Adrenal gland (tissue), 12 donors: Measurements from ENCODE around the gene TNNI3K. TPM values are rescaled to one million over a fixed set of nuclear protein-coding genes. Genes with fewer than 3 reads are reported as not detected.

Experiments
- DNase-seq, 7 donors: peaks; one replicate each; pipeline ENCODE4 v3.0.0-alpha.2; 2019 to 2020
- H3K27ac ChIP-seq, 5 donors: fragments of 200-600 bp; sonication (generic) in 4 of 5; 1 replicate in 3 of 5; 2 replicates in 2 of 5; pipeline versions ENCODE4 v1.5.1 to v1.8.0; 2016 to 2020; ENCODE audit warnings: mild to moderate bottlenecking in 1 of 5
- H3K27me3 ChIP-seq: fragments of 200-600 bp; 2 replicates; pipeline ENCODE4 v1.8.0; 2021
- H3K36me3 ChIP-seq, 2 donors: fragments of 200-600 bp; replicated peaks in 1 of 2; 1 replicate in 1 of 2; 2 replicates in 1 of 2; pipeline versions ENCODE4 v1.5.1 to v1.8.0; 2018 to 2022
- H3K4me1 ChIP-seq, 2 donors: fragments of 200-600 bp; replicated peaks in 1 of 2; 1 replicate in 1 of 2; 2 replicates in 1 of 2; pipeline versions ENCODE4 v1.5.1 to v1.8.0; 2018 to 2021
- H3K4me3 ChIP-seq, 4 donors: fragments of 200-600 bp; sonication (generic) in 3 of 4; one replicate each; pipeline ENCODE4 v1.5.1; 2016 to 2018
- H3K9me3 ChIP-seq, 3 donors: fragments of 200-600 bp; sonication (generic) in 1 of 3; replicated peaks in 1 of 3; 1 replicate in 2 of 3; 2 replicates in 1 of 3; pipeline versions ENCODE4 v1.5.1 to v1.8.0; 2016 to 2021
- POLR2A ChIP-seq, 2 donors: fragments of 450-650 bp; IDR thresholded peaks; one replicate each; pipeline ENCODE4 v1.6.1; 2017; ENCODE audit warnings: antibody characterized with exemption in 2 of 2, mild to moderate bottlenecking in 2 of 2, moderate library complexity in 1 of 2
- WGBS, 4 donors: extraction: QIAGEN DNeasy Blood & Tissue Kit in 2 of 4; methylation state at CpG; one replicate each; pipeline versions ENCODE4 v1.1.5 to v1.1.7; 2013 to 2017; 5-methylcytosine and 5-hydroxymethylcytosine counted together
- intact Hi-C, 2 donors: fragments of 100-400 bp; cut with DNase I; formaldehyde crosslinking; loops; one replicate each; pipeline versions ENCODE4 v1.14.1 to v1.15.0; 2022 to 2023
- polyA plus RNA-seq, 3 donors: library from polyadenylated mRNA; stranded (reverse); fragments of 200-250 nt in 2 of 3; fragments of 350-450 nt in 1 of 3; fragmentation: Illumina TruSeq in 1 of 3; extraction: RNeasy Lipid Tissue Mini Kit (QIAGEN cat#74804) in 1 of 3; gene quantifications; one replicate each; pipeline ENCODE4 v1.2.3, GENCODE V29; 2013 to 2014
- total RNA-seq, 9 donors: library from RNA; depleted of rRNA in 4 of 9; stranded (reverse); fragments of >200 nt in 4 of 9; fragments of 120-200 nt in 1 of 9; fragmentation: NEBNext Ultra II Directional in 1 of 9; extraction: Animal tissue kit (Norgen Biotek cat#: 25700) in 1 of 9; gene quantifications; one replicate each; pipeline versions ENCODE4 v1.1.0 to v1.2.4, GENCODE V29; 2013 to 2023
- TF ChIP-seq, protein P1 (sequence below), 6 experiments: fragments of 450-650 bp in 4 of 6; fragments of 200-600 bp in 2 of 6; sonication (generic) in 1 of 6; IDR thresholded peaks; 1 replicate in 5 of 6; 2 replicates in 1 of 6; pipeline versions ENCODE4 v1.5.1 to v1.8.0; 2016 to 2021; ENCODE audit warnings: antibody characterized with exemption in 6 of 6, mild to moderate bottlenecking in 2 of 6, moderate library complexity in 1 of 6
- donor health status: healthy with polysubstance abuse.
- donor health status: Bipolar disorder and iron deficiency.
- donor health status: DM: yes; HTN: yes; CAD: no.
- donor health status: DM: no; HTN: no; CAD: no.
- donor health status: DM: no; HTN: no; CAD: no.
- donor health status: DM: yes; HTN: yes; CAD: no.

The TNNI3K gene
- total and polyA plus RNA-seq, 12 donors: 0.88 to 7.9 (median 2.1) TPM

- TF ChIP-seq, protein P1, sequence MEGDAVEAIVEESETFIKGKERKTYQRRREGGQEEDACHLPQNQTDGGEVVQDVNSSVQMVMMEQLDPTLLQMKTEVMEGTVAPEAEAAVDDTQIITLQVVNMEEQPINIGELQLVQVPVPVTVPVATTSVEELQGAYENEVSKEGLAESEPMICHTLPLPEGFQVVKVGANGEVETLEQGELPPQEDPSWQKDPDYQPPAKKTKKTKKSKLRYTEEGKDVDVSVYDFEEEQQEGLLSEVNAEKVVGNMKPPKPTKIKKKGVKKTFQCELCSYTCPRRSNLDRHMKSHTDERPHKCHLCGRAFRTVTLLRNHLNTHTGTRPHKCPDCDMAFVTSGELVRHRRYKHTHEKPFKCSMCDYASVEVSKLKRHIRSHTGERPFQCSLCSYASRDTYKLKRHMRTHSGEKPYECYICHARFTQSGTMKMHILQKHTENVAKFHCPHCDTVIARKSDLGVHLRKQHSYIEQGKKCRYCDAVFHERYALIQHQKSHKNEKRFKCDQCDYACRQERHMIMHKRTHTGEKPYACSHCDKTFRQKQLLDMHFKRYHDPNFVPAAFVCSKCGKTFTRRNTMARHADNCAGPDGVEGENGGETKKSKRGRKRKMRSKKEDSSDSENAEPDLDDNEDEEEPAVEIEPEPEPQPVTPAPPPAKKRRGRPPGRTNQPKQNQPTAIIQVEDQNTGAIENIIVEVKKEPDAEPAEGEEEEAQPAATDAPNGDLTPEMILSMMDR (IDR thresholded peaks at IDR 0.05): no peak
- no peak for TF ChIP-seq POLR2A (IDR thresholded peaks at IDR 0.05)
- WGBS, 4 donors: 48 to 51% (median 50%) methylated on average over 8 of the region's 8 CpGs
- H3K4me3 ChIP-seq: no peak overlapping the region
These were observed 278.5 kb downstream of the TNNI3K start for GRCh38 chr1:74513411-74514300.

GRCh38 chr1:74517599-74518051 is 282.4 kb downstream of the TNNI3K start:
- no peaks in the 10 kb centered on the region for H3K9me3 ChIP-seq
- intact Hi-C loops: no loop called here
- WGBS, 4 donors: 80 to 86% (median 83%) methylated on average over 6 of the region's 6 CpGs
- no peak overlapping the region for H3K4me3 ChIP-seq
- TF ChIP-seq, protein P1 (IDR thresholded peaks at IDR 0.05): no peak
- no peak for TF ChIP-seq POLR2A (IDR thresholded peaks at IDR 0.05)
- no peaks in the 10 kb centered on the region for H3K36me3 ChIP-seq
- H3K4me1 ChIP-seq: no peaks in the 10 kb centered on the region
- H3K27ac ChIP-seq: no peak overlapping the region
- DNase-seq: no peak
- no peaks in the 10 kb centered on the region for H3K27me3 ChIP-seq

More at GRCh38 chr1:74513411-74514300, 278.5 kb downstream of the TNNI3K start:
- intact Hi-C loops: no loop called here
- Histone ChIP-seq H3K27ac (no peak overlapping the region), H3K9me3 (no peaks in the 10 kb centered on the region), H3K4me1 (no peaks in the 10 kb centered on the region), H3K27me3 (no peaks in the 10 kb centered on the region), H3K36me3 (no peaks in the 10 kb centered on the region)
- DNase-seq: no peak

DNA sequence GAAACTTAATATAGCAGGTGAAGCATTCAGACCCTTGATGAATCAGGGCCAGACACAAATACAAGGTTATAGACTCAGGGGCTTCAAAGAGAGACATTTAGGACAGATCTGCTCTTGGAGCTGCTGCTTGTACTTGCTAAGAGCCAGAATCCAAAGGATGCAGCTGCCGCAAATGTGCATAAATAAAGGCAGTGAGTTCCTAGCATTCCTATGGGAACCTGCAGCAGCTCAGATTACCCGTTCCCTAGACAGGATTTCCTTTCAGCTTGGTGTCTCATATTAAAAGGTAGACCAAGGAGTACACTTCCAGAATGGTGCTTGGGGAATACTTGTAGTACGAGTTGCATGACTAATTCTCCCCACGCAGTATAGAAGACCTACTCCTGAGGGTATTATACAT is 287.0 kb downstream of the TNNI3K start:
- Histone ChIP-seq H3K9me3 (no peaks in the 10 kb centered on the region), H3K27ac (no peak overlapping the region), H3K4me1 (peaks cover 0 to 6% of the 10 kb centered on the region in 2 donors), H3K27me3 (no peaks in the 10 kb centered on the region), H3K36me3 (no peaks in the 10 kb centered on the region), H3K4me3 (no peak overlapping the region)
- intact Hi-C loops: no loop called here
- TF ChIP-seq, protein P1 (IDR thresholded peaks at IDR 0.05): no peak
- TF ChIP-seq POLR2A (IDR thresholded peaks at IDR 0.05): no peak
- no peak for DNase-seq
- WGBS, 4 donors: 42 to 54% (median 47%) methylated on average over 4 of the region's 4 CpGs

DNA sequence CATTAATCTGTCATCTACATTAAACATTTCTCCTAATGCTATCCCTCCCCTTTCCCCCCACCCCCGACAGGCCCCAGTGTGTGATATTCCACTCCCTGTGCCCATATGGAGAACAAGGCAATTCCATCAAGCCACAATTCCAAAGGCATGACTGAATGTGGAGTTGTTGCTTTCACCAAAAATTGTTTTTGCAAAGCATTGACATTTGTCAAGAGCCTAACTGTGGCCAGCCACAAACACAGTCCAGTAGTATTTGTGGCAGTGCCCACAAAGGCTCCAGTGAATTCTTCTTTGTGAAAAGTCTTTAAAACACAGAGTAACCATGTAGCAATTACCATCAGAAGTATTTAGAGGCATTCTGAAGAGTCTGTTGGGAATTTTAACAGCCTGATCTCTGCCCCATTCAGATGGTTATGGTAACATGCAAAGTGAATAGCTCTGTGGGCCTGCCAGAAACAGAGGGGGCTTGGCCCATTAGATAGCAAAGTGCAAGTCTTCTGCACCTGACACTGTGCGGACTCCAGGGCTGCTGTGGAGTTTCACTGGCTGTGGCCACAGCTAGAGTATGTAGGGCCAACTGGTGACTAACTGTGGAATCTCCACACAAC is 288.8 kb downstream of the TNNI3K start:
- WGBS, 4 donors: 77 to 100% (median 83%) methylated on average over 2 of the region's 2 CpGs
- intact Hi-C loops: no loop called here
- H3K27ac ChIP-seq: no peak overlapping the region
- DNase-seq: no peak
- no peak overlapping the region for H3K4me3 ChIP-seq
- no peaks in the 10 kb centered on the region for H3K36me3 ChIP-seq
- H3K4me1 ChIP-seq: peaks cover 0 to 6% of the 10 kb centered on the region in 2 donors
- no peaks in the 10 kb centered on the region for H3K27me3 ChIP-seq
- no peak for TF ChIP-seq POLR2A (IDR thresholded peaks at IDR 0.05)
- TF ChIP-seq, protein P1 (IDR thresholded peaks at IDR 0.05): no peak
- no peaks in the 10 kb centered on the region for H3K9me3 ChIP-seq
